Lung (tissue), 12 donors: ENCODE measurements around the gene BORCS5. TPM values are rescaled to one million over a fixed set of nuclear protein-coding genes. Genes with fewer than 3 reads are reported as not detected.
A peak's percentile ranks its signal among the peaks of the same experiment; 100 is the strongest.

Experiments
- ATAC-seq: fragments of 200-7000 bp; cut with Tn5 transposase; one replicate; pipeline ENCODE4 v1.9.1; 2020; ENCODE audit warnings: moderate number of reproducible peaks; ENCODE audit not compliant: insufficient read depth, low FRiP score
- DNase-seq, 3 donors: peaks; one replicate each; pipeline ENCODE4 v3.0.0-alpha.2; 2013 to 2017
- H3K27ac ChIP-seq, 2 donors: one replicate each; pipeline ENCODE4 v1.5.1; 2013; ENCODE audit warnings: mild to moderate bottlenecking in 2 of 2, moderate library complexity in 2 of 2, control low read depth in 1 of 2, inconsistent platforms in 1 of 2, low read depth in 1 of 2, low read length in 1 of 2
- H3K27me3 ChIP-seq, 3 donors: one replicate each; pipeline ENCODE4 v1.5.1; 2013; ENCODE audit warnings: low read length in 2 of 3; ENCODE audit not compliant: control insufficient read depth in 3 of 3, insufficient read depth in 3 of 3
- H3K36me3 ChIP-seq, 4 donors: one replicate each; pipeline ENCODE4 v1.5.1; 2013; ENCODE audit warnings: low read length in 4 of 4, mild to moderate bottlenecking in 1 of 4, moderate library complexity in 1 of 4; ENCODE audit not compliant: control insufficient read depth in 4 of 4, insufficient read depth in 4 of 4
- H3K4me1 ChIP-seq, 5 donors: one replicate each; pipeline ENCODE4 v1.5.1; 2013; ENCODE audit warnings: low read length in 5 of 5, mild to moderate bottlenecking in 2 of 5, moderate library complexity in 1 of 5; ENCODE audit not compliant: control insufficient read depth in 5 of 5, insufficient read depth in 5 of 5
- H3K4me3 ChIP-seq: one replicate; pipeline ENCODE4 v1.5.1; 2013; ENCODE audit warnings: mild to moderate bottlenecking, control low read depth, moderate library complexity
- H3K9ac ChIP-seq, 2 donors: one replicate each; pipeline ENCODE4 v1.5.1; 2013; ENCODE audit warnings: low read length in 2 of 2, control low read depth in 1 of 2; ENCODE audit not compliant: insufficient read depth in 1 of 2
- H3K9me3 ChIP-seq, 4 donors: one replicate each; pipeline ENCODE4 v1.5.1; 2013; ENCODE audit warnings: low read length in 3 of 4, mild to moderate bottlenecking in 1 of 4, moderate library complexity in 1 of 4; ENCODE audit not compliant: control insufficient read depth in 4 of 4, insufficient read depth in 3 of 4
- CTCF ChIP-seq: IDR thresholded peaks from 2 replicates; pipeline ENCODE4 v1.5.1; 2012; ENCODE audit warnings: mild to moderate bottlenecking; ENCODE audit errors: control extremely low read depth, extremely low read depth
- WGBS, 2 donors: extraction: QIAGEN DNeasy Blood & Tissue Kit; methylation state at CpG; one replicate each; pipeline ENCODE4 v1.1.7; 2013; 5-methylcytosine and 5-hydroxymethylcytosine counted together
- polyA plus RNA-seq, 2 donors: library from polyadenylated mRNA; stranded (reverse); fragments of 200-250 nt; gene quantifications; one replicate each; pipeline ENCODE4 v1.2.1, GENCODE V29; 2013
- total RNA-seq, 2 donors: library from RNA; depleted of rRNA in 1 of 2; stranded (reverse); fragments of >200 nt in 1 of 2; gene quantifications; one replicate each; pipeline ENCODE4 v1.2.1, GENCODE V29; 2014 to 2021
- donor health status: control.
- donor health status: control.
- donor health status: Bipolar disorder and iron deficiency.
- donor health status: healthy.
- donor health status: DM: yes; HTN: yes; CAD: no.

Gene BORCS5
- total and polyA plus RNA-seq, 4 donors: 4.7 to 26.8 (median 10.3) TPM

DNA sequence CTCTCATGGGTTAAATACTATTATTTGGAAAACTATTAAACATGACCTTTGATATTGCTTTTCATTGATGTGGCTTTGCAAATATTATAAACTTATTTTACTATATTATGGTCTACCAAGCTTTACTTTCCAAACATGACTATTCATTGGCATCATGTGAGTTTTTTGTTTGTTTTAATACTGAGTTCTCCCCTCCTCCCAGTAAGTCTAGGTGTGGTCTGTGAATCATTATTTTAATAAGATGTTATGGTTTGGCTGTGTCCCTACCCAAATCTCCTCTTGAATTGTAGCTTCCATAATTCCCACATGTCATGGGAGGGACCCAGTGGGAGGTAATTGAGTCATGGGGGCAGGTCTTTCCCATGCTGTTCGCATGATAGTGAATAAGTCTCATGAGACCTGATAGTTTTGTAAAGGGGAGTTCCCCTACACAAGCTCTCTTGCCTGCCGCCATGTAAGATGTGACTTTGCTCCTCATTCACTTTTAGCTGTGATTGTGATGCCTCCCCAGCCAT lies 80.0 kb downstream of the BORCS5 start:
- no peak for DNase-seq
- ATAC-seq: no peak
- Histone ChIP-seq H3K4me1 (peaks cover 12 to 59% (median 17%) of the 10 kb centered on the region in 5 donors), H3K4me3 (no peak overlapping the region), H3K9me3 (no peaks in the 10 kb centered on the region), H3K27me3 (no peaks in the 10 kb centered on the region), H3K27ac (no peak overlapping the region), H3K9ac (no peak overlapping the region), H3K36me3 (peaks cover 0 to 3% (median 0%) of the 10 kb centered on the region in 4 donors)
- TF ChIP-seq CTCF: no peak
- WGBS, 2 donors: 97 to 98% methylated on average over 2 of the region's 2 CpGs

DNA sequence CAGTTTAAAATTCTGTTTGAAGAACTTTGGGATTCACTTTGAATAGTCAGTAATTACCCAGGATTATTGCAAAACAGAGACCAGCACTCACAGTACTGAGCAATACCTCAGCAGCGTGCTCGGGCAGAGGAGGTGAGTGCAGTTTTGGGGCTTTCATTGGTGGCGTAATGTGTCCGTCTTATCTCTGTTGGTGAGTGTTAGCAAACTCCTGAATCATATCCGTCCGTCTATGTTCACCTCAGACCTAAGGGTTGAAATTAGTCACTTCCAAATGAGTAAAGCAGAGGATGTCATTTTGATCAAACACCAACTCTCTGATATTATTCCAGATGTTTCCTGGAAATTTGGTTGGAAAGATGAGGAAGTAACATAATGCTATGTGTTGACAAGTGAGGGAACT lies 82.8 kb downstream of the BORCS5 start:
- H3K9me3 ChIP-seq: no peaks in the 10 kb centered on the region
- DNase-seq (peak in 1 of 3 donors; percentile 45), ATAC-seq (peak; percentile 45)
- no peak for TF ChIP-seq CTCF
- H3K9ac ChIP-seq: no peak overlapping the region
- H3K27ac ChIP-seq: no peak overlapping the region
- peaks cover 7 to 62% (median 27%) of the 10 kb centered on the region in 5 donors for H3K4me1 ChIP-seq
- H3K27me3 ChIP-seq: no peaks in the 10 kb centered on the region
- H3K4me3 ChIP-seq: no peak overlapping the region
- WGBS, 2 donors: 28 to 38% methylated on average over 6 of the region's 6 CpGs
- H3K36me3 ChIP-seq: peaks cover 0 to 3% (median 0%) of the 10 kb centered on the region in 4 donors

- Histone ChIP-seq H3K27me3 (no peaks in the 10 kb centered on the region), H3K27ac (peak overlapping the region in 1 of 2 donors; percentile 64), H3K9ac (no peak overlapping the region), H3K9me3 (no peaks in the 10 kb centered on the region), H3K36me3 (peaks cover 0 to 3% (median 0%) of the 10 kb centered on the region in 4 donors), H3K4me3 (no peak overlapping the region), H3K4me1 (peaks cover 7 to 56% (median 21%) of the 10 kb centered on the region in 5 donors)
- no peak for TF ChIP-seq CTCF
- 92 to 95% methylated on average over 4 of the region's 4 CpGs for WGBS, 2 donors
- no peak for DNase-seq
- no peak for ATAC-seq
Observed at GRCh38 chr12:12440784-12441428, 84.0 kb downstream of the BORCS5 start.
